ENCODE data around the gene ENO2.

ENO2 gene

DNA sequence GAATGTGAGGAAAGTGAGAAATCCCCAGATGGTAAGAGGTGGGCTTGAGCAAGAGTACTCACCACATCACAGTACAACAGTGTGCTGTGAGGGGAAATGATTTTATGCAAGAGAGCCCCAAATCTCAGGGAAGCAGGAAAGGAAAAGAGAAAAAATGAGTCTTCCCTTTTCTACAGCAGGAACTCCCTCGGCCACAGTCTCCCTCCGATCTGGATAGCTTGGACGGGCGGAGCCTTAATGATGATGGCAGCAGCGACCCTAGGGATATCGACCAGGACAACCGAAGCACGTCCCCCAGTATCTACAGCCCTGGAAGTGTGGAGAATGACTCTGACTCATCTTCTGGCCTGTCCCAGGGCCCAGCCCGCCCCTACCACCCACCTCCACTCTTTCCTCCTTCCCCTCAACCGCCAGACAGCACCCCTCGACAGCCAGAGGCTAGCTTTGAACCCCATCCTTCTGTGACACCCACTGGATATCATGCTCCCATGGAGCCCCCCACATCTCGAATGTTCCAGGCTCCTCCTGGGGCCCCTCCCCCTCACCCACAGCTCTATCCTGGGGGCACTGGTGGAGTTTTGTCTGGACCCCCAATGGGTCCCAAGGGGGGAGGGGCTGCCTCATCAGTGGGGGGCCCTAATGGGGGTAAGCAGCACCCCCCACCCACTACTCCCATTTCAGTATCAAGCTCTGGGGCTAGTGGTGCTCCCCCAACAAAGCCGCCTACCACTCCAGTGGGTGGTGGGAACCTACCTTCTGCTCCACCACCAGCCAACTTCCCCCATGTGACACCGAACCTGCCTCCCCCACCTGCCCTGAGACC is 21.2 kb downstream of the ENO2 start:
- DNase-seq: no peak

DNA sequence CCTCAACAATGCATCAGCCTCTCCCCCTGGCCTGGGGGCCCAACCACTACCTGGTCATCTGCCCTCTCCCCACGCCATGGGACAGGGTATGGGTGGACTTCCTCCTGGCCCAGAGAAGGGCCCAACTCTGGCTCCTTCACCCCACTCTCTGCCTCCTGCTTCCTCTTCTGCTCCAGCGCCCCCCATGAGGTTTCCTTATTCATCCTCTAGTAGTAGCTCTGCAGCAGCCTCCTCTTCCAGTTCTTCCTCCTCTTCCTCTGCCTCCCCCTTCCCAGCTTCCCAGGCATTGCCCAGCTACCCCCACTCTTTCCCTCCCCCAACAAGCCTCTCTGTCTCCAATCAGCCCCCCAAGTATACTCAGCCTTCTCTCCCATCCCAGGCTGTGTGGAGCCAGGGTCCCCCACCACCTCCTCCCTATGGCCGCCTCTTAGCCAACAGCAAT is 21.8 kb downstream of the ENO2 start:
- no peak for DNase-seq

DNA sequence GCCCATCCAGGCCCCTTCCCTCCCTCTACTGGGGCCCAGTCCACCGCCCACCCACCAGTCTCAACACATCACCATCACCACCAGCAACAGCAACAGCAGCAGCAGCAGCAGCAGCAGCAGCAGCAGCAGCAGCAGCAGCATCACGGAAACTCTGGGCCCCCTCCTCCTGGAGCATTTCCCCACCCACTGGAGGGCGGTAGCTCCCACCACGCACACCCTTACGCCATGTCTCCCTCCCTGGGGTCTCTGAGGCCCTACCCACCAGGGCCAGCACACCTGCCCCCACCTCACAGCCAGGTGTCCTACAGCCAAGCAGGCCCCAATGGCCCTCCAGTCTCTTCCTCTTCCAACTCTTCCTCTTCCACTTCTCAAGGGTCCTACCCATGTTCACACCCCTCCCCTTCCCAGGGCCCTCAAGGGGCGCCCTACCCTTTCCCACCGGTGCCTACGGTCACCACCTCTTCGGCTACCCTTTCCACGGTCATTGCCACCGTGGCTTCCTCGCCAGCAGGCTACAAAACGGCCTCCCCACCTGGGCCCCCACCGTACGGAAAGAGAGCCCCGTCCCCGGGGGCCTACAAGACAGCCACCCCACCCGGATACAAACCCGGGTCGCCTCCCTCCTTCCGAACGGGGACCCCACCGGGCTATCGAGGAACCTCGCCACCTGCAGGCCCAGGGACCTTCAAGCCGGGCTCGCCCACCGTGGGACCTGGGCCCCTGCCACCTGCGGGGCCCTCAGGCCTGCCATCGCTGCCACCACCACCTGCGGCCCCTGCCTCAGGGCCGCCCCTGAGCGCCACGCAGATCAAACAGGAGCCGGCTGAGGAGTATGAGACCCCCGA is 22.5 kb downstream of the ENO2 start:
- no peak for DNase-seq

DNA sequence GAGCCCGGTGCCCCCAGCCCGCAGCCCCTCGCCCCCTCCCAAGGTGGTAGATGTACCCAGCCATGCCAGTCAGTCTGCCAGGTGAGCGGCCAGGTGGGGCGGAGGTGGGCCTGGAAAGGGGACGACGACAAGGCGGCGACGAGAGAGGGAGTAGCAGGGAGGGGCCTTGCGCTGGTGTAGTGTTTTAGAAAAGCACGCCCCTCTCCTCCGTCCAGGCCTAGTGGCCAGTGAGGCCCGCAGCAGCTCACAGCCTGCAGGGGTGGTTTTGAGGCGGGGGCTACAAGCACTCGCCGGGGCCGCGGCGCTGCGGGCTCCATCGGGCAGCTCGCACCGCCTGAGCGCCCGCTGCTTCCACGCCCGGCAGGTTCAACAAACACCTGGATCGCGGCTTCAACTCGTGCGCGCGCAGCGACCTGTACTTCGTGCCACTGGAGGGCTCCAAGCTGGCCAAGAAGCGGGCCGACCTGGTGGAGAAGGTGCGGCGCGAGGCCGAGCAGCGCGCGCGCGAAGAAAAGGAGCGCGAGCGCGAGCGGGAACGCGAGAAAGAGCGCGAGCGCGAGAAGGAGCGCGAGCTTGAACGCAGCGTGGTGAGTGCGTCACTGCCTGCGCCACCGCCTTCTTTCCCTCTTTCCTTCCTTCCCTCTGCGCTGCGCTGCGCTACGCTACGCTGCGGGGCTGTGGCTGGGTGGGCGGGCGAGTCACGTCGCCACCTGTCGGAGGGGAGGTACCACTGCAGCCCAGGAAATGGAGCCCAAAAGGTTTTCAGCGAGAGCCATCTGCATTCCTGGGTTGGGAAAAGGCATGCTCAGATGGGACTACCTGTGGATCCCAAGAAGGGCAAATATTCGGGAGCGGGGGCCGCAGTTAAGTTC is 23.3 kb downstream of the ENO2 start:
- peak; percentile 82 for DNase-seq

DNA sequence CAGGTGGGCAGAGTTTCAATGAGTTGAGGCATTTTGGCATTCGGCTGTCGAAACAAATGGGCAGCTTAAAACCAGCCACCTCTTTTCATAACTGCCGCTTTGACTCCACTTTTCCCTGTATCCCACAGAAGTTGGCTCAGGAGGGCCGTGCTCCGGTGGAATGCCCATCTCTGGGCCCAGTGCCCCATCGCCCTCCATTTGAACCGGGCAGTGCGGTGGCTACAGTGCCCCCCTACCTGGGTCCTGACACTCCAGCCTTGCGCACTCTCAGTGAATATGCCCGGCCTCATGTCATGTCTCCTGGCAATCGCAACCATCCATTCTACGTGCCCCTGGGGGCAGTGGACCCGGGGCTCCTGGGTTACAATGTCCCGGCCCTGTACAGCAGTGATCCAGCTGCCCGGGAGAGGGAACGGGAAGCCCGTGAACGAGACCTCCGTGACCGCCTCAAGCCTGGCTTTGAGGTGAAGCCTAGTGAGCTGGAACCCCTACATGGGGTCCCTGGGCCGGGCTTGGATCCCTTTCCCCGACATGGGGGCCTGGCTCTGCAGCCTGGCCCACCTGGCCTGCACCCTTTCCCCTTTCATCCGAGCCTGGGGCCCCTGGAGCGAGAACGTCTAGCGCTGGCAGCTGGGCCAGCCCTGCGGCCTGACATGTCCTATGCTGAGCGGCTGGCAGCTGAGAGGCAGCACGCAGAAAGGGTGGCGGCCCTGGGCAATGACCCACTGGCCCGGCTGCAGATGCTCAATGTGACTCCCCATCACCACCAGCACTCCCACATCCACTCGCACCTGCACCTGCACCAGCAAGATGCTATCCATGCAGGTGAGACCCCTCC is 24.2 kb downstream of the ENO2 start:
- DNase-seq: no peak

DNA sequence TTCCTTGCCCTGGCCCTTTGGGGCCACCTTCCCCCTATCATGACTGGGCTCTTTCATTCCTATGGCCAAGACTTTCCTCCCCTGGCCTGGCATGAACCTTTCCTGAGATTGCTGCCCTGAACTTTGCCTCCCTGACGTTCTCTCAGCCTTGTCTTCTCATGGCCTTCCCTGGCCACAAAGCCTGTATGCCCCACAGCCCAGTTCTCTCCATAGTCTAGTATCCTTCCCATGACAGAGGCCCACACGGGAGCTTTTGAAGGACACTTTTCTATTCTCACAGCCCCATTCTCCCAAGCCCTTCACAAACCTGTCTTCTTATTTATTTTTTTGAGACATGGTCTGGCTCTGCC is 24.8 kb downstream of the ENO2 start:
- DNase-seq: no peak

DNA sequence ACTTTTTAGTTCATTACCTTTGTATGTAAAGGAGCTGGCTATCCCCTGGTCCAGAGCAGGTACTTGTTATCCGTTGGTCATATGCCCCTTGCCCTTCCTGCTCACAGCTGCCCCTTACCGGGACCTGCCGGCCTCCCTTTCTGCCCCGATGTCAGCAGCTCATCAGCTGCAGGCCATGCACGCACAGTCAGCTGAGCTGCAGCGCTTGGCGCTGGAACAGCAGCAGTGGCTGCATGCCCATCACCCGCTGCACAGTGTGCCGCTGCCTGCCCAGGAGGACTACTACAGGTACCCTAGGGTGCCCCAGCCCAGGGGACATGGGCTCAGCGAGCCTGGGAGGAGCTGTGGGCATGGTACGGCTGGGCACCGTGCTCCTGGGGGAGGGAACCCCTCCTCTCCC is 26.9 kb downstream of the ENO2 start:
- DNase-seq: no peak

DNA sequence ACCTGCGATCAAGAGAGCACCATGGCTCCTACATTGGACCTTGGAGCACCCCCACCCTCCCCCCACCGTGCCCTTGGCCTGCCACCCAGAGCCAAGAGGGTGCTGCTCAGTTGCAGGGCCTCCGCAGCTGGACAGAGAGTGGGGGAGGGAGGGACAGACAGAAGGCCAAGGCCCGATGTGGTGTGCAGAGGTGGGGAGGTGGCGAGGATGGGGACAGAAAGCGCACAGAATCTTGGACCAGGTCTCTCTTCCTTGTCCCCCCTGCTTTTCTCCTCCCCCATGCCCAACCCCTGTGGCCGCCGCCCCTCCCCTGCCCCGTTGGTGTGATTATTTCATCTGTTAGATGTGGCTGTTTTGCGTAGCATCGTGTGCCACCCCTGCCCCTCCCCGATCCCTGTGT is 27.4 kb downstream of the ENO2 start:
- no peak for DNase-seq

DNA sequence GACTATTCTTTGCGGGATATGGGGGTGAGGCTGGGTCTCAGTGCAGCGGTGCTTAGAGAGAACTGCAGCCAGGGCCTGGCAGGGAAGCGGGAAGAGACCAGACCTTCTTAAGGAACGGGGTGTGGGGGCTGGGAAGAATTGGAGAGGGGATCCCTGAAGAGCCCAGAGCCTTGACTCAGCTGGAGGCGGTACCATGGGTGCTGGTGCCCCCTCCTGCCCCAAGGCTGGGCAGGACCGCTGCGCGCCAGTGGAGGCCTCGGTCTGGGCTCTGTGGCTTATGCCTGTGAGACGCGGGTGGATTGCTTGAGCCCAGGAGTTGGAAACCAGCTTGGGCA is 27.9 kb downstream of the ENO2 start:
- no peak for DNase-seq

DNA sequence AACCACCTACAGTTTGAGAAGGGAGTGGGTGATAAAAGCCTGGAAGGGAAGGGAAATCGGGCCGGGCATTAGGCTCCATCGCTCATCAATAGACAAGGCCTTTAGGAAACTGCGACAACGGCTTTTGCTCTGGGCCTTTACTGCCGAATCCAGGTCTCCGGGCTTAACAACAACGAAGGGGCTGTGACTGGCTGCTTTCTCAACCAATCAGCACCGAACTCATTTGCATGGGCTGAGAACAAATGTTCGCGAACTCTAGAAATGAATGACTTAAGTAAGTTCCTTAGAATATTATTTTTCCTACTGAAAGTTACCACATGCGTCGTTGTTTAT is 29.0 kb downstream of the ENO2 start:
- peak; percentile 79 for DNase-seq

DNA sequence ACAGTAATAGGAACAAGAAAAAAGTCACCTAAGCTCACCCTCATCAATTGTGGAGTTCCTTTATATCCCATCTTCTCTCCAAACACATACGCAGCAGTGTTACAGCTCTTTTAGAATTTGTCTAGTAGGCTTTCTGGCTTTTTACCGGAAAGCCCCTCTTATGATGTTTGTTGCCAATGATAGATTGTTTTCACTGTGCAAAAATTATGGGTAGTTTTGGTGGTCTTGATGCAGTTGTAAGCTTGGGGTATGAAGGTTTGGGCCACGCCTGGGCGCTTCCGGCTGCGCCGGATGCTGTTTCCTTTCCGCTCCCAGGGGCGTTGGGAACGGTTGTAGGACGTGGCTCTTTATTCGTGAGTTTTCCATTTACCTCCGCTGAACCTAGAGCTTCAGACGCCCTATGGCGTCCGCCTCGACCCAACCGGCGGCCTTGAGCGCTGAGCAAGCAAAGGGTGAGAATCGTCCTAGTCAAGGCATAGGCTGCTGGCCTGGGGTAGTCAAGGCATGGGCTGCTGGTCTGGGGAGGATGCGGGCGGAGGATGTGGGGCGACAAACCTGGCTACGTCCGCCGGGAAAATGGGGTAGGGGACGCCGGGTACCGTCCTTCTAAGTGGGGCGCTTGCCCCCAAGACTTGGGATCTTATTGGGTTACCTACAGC is 29.5 kb downstream of the ENO2 start, which contains the start of the genes C12orf57 and RNU7-1:
TSS of gene C12orf57 (plus strand) at position 301 of the 659 bp plus-strand sequence. CDS start at position 401, 100 bp downstream.
TSS of gene RNU7-1 (plus strand) at position 95 of the 659 bp plus-strand sequence.
- DNase-seq: peak; percentile 70

DNA sequence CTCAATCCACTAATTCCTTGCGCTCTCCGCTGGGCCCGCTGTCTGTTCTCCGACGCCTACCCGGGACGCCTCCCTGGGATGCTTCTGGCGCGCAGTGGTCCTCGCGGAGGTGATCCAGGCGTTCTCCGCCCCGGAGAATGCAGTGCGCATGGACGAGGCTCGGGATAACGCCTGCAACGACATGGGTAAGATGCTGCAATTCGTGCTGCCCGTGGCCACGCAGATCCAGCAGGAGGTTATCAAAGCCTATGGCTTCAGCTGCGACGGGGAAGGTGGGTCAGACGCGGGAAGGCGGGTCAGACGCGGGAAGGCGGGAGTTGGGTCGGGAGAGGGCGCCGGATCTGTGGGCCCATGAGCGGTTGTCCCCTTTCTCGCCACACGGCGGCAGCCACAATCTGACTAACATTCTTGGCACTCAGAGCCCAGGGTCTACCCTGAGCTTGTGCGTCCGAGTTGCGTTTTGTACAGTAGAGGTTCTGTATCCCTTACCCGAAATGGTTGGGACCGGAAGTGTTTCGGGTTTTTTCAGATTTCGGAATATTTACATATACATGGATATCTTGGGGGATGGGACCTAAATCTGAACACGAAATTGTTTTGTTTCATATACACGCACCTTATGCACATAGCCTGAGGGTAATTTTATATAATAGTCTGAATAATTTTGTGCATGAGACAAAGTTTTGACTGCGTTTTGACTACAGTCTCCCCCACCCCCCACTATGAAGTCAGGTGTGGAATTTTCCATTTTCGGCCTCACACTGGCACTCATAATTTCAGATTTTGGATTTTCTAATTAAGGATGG is 30.2 kb downstream of the ENO2 start:
- DNase-seq: peak; percentile 55

DNA sequence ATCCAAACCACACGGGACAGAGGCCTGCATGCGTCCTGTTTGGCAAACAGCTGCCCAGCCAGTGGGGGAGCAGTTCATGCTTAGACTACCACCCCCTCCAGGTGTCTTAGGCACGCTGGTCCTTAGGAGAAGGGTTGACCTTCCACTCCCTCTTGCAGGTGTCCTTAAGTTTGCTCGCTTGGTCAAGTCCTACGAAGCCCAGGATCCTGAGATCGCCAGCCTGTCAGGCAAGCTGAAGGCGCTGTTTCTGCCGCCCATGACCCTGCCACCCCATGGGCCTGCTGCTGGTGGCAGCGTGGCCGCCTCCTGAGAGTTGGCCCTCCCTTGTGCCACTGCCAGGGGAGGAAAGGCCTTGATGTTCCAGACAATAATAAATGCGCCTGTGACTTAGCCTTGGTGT is 31.2 kb downstream of the ENO2 start:
- no peak for DNase-seq

DNA sequence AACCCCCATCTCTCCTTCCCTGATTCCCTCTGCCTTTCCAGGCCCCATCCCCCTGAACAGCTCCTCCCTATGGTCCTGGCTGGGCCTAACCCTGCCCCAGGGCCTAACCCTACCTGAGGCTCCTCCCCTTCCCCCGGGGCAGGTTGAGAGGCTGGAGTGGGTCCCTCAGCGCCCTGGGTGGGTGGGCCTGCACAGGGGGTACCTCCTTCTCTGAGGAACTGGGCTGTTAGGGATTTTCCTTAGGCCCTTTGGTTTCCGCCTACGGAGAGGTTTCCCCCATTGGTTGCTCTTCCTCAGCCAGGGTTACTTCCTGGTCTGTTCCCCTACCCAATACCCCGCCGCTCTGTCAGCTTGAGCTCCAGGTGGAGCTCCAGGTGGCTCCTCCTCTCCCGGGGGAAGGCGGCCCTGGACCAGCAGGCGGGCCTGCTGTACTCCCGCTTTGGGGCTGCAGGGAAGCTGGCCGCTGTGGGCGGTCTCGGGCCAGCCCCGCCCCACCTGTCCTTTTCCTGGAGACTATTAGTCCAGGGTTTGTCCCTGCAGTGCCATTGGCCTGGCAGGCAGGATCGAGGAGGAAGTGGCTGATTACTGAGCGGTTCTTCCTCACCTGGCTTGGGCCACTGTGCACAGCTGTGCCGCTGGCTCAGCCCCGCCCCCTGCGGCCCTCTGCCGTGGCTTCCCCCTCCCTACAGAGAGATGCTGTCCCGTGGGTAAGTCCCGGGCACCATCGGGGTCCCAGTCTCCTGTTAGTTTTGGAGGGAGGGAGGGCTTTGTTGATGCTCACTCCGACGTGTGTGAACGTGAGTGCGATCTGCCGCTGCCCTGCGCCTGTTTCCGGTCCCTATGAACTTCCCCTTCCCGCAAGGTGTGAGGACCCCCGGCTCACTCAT is 31.9 kb downstream of the ENO2 start:
- peak; percentile 81 for DNase-seq

DNA sequence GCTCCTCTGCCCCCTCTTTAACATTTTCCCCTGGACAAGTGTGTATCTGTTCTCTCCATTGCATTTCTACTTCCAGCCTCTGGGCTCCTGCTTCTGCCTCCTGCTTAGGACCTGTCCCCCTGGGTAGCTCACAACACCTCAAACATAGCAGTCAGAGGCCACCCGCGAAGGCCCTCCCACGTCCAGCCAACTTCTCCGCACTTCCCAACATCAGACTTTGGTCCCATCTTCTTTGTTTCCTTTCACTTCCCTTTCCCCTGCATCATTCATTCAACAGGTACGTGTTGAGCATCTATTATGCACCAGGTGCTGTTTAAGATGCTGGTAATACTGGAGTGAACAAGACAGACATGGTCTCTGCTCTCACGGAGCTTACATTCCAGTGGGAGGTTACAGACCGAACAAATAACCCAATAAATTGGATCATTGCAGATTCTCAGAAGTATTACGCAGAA is 32.6 kb downstream of the ENO2 start:
- no peak for DNase-seq

DNA sequence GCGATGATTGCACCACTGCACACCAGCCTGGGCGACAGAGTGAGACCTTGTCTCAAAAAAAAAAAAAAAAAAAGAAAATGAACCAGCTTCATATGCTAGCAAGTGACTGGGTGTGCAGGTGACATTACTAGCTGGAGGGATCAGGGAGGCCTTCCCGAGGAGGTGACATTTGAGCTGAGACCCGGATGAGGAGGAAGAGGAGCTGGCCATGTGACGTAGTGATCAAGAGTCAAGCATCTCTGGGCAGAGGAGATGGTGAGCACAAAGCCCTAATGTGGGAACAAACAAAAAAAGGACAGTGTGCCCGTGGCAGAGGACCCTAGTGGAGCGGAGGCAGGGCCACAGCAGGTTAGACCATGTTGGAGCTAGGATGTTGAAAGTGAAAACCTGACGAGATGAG is 33.2 kb downstream of the ENO2 start:
- DNase-seq: no peak

DNA sequence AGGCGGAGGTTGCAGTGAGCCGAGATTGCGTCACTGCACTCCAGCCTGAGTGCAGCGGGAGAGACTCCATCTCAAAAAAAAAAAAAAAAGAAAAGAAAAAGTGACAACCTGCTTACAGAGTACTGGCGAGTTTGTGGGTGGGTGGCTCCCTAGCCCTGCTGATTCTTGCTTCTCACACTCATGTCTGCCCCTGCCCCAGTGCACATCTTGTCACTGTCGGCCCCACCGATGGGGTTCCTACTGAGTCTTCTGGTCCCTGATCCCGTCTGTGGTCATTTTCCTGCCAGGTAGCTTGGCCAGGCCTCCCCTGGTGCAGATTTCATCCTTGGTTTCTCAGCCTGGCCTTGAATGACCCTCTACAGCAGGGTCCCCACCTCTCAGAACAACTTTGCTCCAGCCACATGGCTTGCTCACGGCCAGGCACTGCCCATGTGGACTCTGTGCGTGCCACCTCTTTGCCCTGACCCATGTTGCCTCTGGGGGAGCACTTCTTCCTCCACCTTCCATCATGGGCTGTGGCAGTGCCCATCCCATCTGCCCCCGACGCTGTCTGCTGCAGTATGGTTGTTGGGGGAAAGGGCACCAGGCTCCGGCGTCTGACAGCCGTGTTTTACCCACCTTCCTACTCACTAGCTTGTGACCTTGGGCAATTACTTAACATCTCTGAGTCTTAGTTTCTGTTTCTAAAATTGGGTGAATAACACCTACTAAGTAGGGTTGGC is 34.7 kb downstream of the ENO2 start:
- no peak for DNase-seq

DNA sequence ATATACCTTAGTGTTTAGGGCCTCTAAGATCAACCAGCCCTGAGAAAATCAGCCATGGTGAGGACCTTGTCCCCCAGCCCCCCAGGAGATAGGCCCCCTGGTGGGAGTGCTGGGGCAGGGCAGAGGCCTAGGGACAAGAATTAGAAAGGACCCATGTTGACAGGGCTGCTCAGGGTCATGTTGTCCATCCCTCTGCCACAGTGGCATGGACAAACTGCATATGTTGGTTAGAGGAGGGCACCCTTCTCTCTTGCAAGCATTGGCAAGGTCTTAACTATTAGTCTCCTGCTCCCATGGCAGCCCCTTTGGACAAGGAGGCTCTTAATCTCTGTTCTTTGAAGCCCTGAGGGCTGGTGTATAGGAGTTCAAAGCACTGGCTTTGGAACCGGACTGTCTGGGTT is 36.0 kb downstream of the ENO2 start:
- DNase-seq: no peak

All from NCI-H187 treated with DMSO at 0.1 percent for 48 hours (cell line).